H9 (cell line): ENCODE measurements around the gene IREB2. TPM values are rescaled to one million over a fixed set of nuclear protein-coding genes. Genes with fewer than 3 reads are reported as not detected.

Experiments used
- DNase-seq: peaks from one replicate; pipeline ENCODE4 v3.0.0-alpha.2; 2017
- H2AFZ ChIP-seq: one replicate; pipeline ENCODE4 v1.6.1; 2013; ENCODE audit warnings: mild to moderate bottlenecking, low read length, control low read depth, moderate library complexity
- H2AK5ac ChIP-seq: 2 replicates; pipeline ENCODE4 v1.6.1; 2013; ENCODE audit warnings: low read length, control low read depth, mixed read lengths; ENCODE audit not compliant: insufficient read length
- H2BK120ac ChIP-seq: one replicate; pipeline ENCODE4 v1.6.1; 2013; ENCODE audit warnings: low read depth, mild to moderate bottlenecking, low read length, control low read depth, inconsistent platforms; ENCODE audit not compliant: poor library complexity, severe bottlenecking
- H2BK12ac ChIP-seq: 2 replicates; pipeline ENCODE4 v1.6.1; 2013; ENCODE audit warnings: low read length, control low read depth, mixed read lengths, low read depth; ENCODE audit not compliant: insufficient read length
- H2BK15ac ChIP-seq: 2 replicates; pipeline ENCODE4 v1.6.1; 2013; ENCODE audit warnings: low read depth, low read length, control low read depth
- H2BK20ac ChIP-seq: one replicate; pipeline ENCODE4 v1.6.1; 2013; ENCODE audit warnings: low read depth, mild to moderate bottlenecking, low read length, control low read depth, inconsistent platforms; ENCODE audit not compliant: poor library complexity, severe bottlenecking
- H2BK5ac ChIP-seq: 2 replicates; pipeline ENCODE4 v1.6.1; 2013; ENCODE audit warnings: low read length, control low read depth, mixed read lengths; ENCODE audit not compliant: insufficient read length
- H3K14ac ChIP-seq: 2 replicates; pipeline ENCODE4 v1.6.1; 2013; ENCODE audit warnings: low read length, control low read depth; ENCODE audit not compliant: insufficient read depth
- H3K18ac ChIP-seq: 2 replicates; pipeline ENCODE4 v1.6.1; 2013; ENCODE audit warnings: low read depth, mild to moderate bottlenecking, mixed read lengths, low read length, control low read depth; ENCODE audit not compliant: insufficient read length
- H3K23ac ChIP-seq: 2 replicates; pipeline ENCODE4 v1.6.1; 2013; ENCODE audit warnings: low read length, control low read depth, mixed read lengths, low read depth; ENCODE audit not compliant: insufficient read length
- H3K23me2 ChIP-seq: 2 replicates; pipeline ENCODE4 v1.6.1; 2013; ENCODE audit warnings: low read depth, mild to moderate bottlenecking, mixed read lengths, low read length, control low read depth; ENCODE audit not compliant: insufficient read length, poor library complexity, severe bottlenecking
- H3K27ac ChIP-seq: 2 replicates; pipeline ENCODE4 v1.5.1; 2013; ENCODE audit warnings: low read length, control low read depth, mixed read lengths, low read depth; ENCODE audit not compliant: insufficient read length
- H3K27me3 ChIP-seq: 2 replicates; pipeline ENCODE4 v1.6.1; 2013; ENCODE audit warnings: low read length, control low read depth, inconsistent platforms; ENCODE audit not compliant: insufficient read depth
- H3K4ac ChIP-seq: 2 replicates; pipeline ENCODE4 v1.6.1; 2013; ENCODE audit warnings: low read depth, mild to moderate bottlenecking, control low read depth, inconsistent platforms, low read length, moderate library complexity
- H3K4me1 ChIP-seq: 2 replicates; pipeline ENCODE4 v1.6.1; 2013; ENCODE audit warnings: low read length, control low read depth, inconsistent platforms; ENCODE audit not compliant: insufficient read depth
- H3K4me2 ChIP-seq: 2 replicates; pipeline ENCODE4 v1.6.1; 2013; ENCODE audit warnings: low read length, control low read depth, mixed read lengths; ENCODE audit not compliant: insufficient read length, insufficient read depth
- H3K56ac ChIP-seq: 2 replicates; pipeline ENCODE4 v1.6.1; 2013; ENCODE audit warnings: low read depth, mild to moderate bottlenecking, mixed read lengths, low read length, control low read depth; ENCODE audit not compliant: insufficient read length
- H3K79me1 ChIP-seq: 2 replicates; pipeline ENCODE4 v1.6.1; 2013; ENCODE audit warnings: low read depth, mild to moderate bottlenecking, moderate library complexity, low read length, control low read depth, inconsistent platforms; ENCODE audit not compliant: insufficient read depth, poor library complexity, severe bottlenecking
- H3K79me2 ChIP-seq: 2 replicates; pipeline ENCODE4 v1.6.1; 2013; ENCODE audit warnings: low read length, control low read depth, inconsistent platforms; ENCODE audit not compliant: insufficient read depth
- H3K9ac ChIP-seq: 2 replicates; pipeline ENCODE4 v1.6.1; 2013; ENCODE audit warnings: low read length, control low read depth, mixed read lengths; ENCODE audit not compliant: insufficient read length; ENCODE audit errors: extremely low read depth
- H3K9me3 ChIP-seq: one replicate; pipeline ENCODE4 v1.6.1; 2013; ENCODE audit warnings: low read depth, low read length, inconsistent platforms; ENCODE audit not compliant: control insufficient read depth
- H3T11ph ChIP-seq: one replicate; pipeline ENCODE4 v1.6.1; 2013; ENCODE audit warnings: mild to moderate bottlenecking, low read length, control low read depth, inconsistent platforms
- H4K20me1 ChIP-seq: one replicate; pipeline ENCODE4 v1.6.1; 2013; ENCODE audit not compliant: control insufficient read depth, insufficient read length, insufficient read depth
- H4K5ac ChIP-seq: 2 replicates; pipeline ENCODE4 v1.6.1; 2013; ENCODE audit warnings: low read depth, mild to moderate bottlenecking, mixed read lengths, low read length, control low read depth; ENCODE audit not compliant: insufficient read length
- H4K8ac ChIP-seq: replicated peaks from 2 replicates; pipeline ENCODE4 v1.6.1; 2013; ENCODE audit warnings: low read length, control low read depth, mixed read lengths, low read depth; ENCODE audit not compliant: insufficient read length
- H4K91ac ChIP-seq: 2 replicates; pipeline ENCODE4 v1.6.1; 2013; ENCODE audit warnings: low read depth, mild to moderate bottlenecking, moderate library complexity, mixed read lengths, low read length, control low read depth; ENCODE audit not compliant: insufficient read length
- H3K27ac Mint-ChIP-seq, 3 experiments: 2 replicates in 2 of 3; 3 replicates in 1 of 3; pipeline ENCODE4 v1.8.0; 2020 to 2021; ENCODE audit warnings: mixed read lengths in 3 of 3, mild to moderate bottlenecking in 1 of 3, moderate library complexity in 1 of 3
- H3K27me3 Mint-ChIP-seq: 2 replicates; pipeline ENCODE4 v1.8.0; 2021; ENCODE audit warnings: low read depth, mild to moderate bottlenecking, moderate library complexity, mixed read lengths
- H3K36me3 Mint-ChIP-seq, 3 experiments: 2 replicates in 2 of 3; 3 replicates in 1 of 3; pipeline ENCODE4 v1.8.0; 2020 to 2021; ENCODE audit warnings: low read depth in 3 of 3, mixed read lengths in 3 of 3; ENCODE audit not compliant: insufficient read depth in 1 of 3
- H3K4me1 Mint-ChIP-seq, 2 experiments: 2 replicates each; pipeline ENCODE4 v1.8.0; 2020; ENCODE audit warnings: mixed read lengths in 2 of 2
- H3K4me3 Mint-ChIP-seq, 2 experiments: 2 replicates in 1 of 2; 3 replicates in 1 of 2; pipeline ENCODE4 v1.8.0; 2020 to 2021; ENCODE audit warnings: mild to moderate bottlenecking in 2 of 2, mixed read lengths in 2 of 2, moderate library complexity in 1 of 2
- H3K9me3 Mint-ChIP-seq, 2 experiments: 2 replicates in 1 of 2; 3 replicates in 1 of 2; pipeline ENCODE4 v1.8.0; 2020; ENCODE audit warnings: mild to moderate bottlenecking in 2 of 2, mixed read lengths in 2 of 2, moderate library complexity in 1 of 2
- CTCF ChIP-seq: fragments of 200-600 bp; sonication (generic); conservative IDR thresholded peaks from 3 replicates; pipeline ENCODE4 v1.8.0; 2021; ENCODE audit warnings: antibody characterized with exemption, mild to moderate bottlenecking
- WGBS: extraction: QIAGEN DNeasy Blood & Tissue Kit; methylation state at CpG from one replicate; pipeline ENCODE4 v1.1.7; 2013; ENCODE audit warnings: missing lambda C conversion rate, low lambda C conversion rate, mixed read lengths; ENCODE audit not compliant: insufficient read length; ENCODE audit errors: extremely low coverage; 5-methylcytosine and 5-hydroxymethylcytosine counted together
- total RNA-seq: library from RNA; stranded (reverse); gene quantifications from 2 replicates; pipeline ENCODE4 v1.2.1, GENCODE V29; 2021

The IREB2 gene
- total RNA-seq, 1 experiment from 2014 or later, result 87.6 TPM

GRCh38 chr15:78527325-78527724 lies 89.3 kb downstream of the IREB2 start:
- no peak overlapping the region for H3K56ac ChIP-seq
- H3K4ac ChIP-seq, result no peak overlapping the region
- Mint-ChIP-seq H3K4me3 (no peak overlapping the region), H3K27ac (no peak overlapping the region), H3K27me3 (peaks cover 2% of the 10 kb centered on the region), H3K9me3 (peaks cover 22 to 24% of the 10 kb centered on the region in 2 experiments; a peak in 4 of 5 replicates), H3K36me3 (peaks cover 4 to 12% (median 11%) of the 10 kb centered on the region in 3 experiments), H3K4me1 (no peaks in the 10 kb centered on the region)
- no peak overlapping the region for H2AFZ ChIP-seq
- no peak overlapping the region for H2BK120ac ChIP-seq
- H4K8ac ChIP-seq, result no peak overlapping the region
- H3K79me1 ChIP-seq, result no peaks in the 10 kb centered on the region
- no peaks in the 10 kb centered on the region for H3K23me2 ChIP-seq
- H3K23ac ChIP-seq, result no peak overlapping the region
- no peak overlapping the region for H4K5ac ChIP-seq
- no peaks in the 10 kb centered on the region for H4K20me1 ChIP-seq
- H3K18ac ChIP-seq, result no peak overlapping the region
- TF ChIP-seq CTCF, result no peak
- H3K4me1 ChIP-seq, result no peaks in the 10 kb centered on the region
- no peak overlapping the region for H2AK5ac ChIP-seq
- H3K14ac ChIP-seq, result no peak overlapping the region
- no peak overlapping the region for H3K27ac ChIP-seq
- H3T11ph ChIP-seq, result no peak overlapping the region
- WGBS, result no CpG with 5 or more reads among the region's 5 CpGs
- H3K27me3 ChIP-seq, result no peaks in the 10 kb centered on the region
- no peak overlapping the region for H4K91ac ChIP-seq
- H2BK15ac ChIP-seq, result no peak overlapping the region
- no peak overlapping the region for H2BK5ac ChIP-seq
- no peak for DNase-seq
- H3K9me3 ChIP-seq, result no peaks in the 10 kb centered on the region
- H2BK20ac ChIP-seq, result no peak overlapping the region
- no peak overlapping the region for H3K4me2 ChIP-seq
- H2BK12ac ChIP-seq, result no peak overlapping the region
- H3K79me2 ChIP-seq, result no peaks in the 10 kb centered on the region
- no peak overlapping the region for H3K9ac ChIP-seq
